OCI-LY7 (cell line): Measurements from ENCODE around the gene OR52I2. TPM values are rescaled to one million over a fixed set of nuclear protein-coding genes. Genes with fewer than 3 reads are reported as not detected.

ENCODE experiments used
- BruUV-seq: library from RNA; stranded (reverse); fragments of 400-500 nt; replicated peaks from 2 replicates; lab custom pipeline; 2021; lab: Mats Ljungman, UMichigan
- CTCF ChIA-PET: fragments of 300-600 bp; sonication (Branson Sonifier 250); formaldehyde crosslinking; loops from one replicate; lab custom pipeline; 2022; ENCODE audit warnings: antibody characterized with exemption; ENCODE audit not compliant: unreplicated experiment; lab: Charles Lee
- POLR2A ChIA-PET: fragments of 300-600 bp; sonication (Branson Sonifier 250); formaldehyde crosslinking; loops from one replicate; lab custom pipeline; 2022; ENCODE audit warnings: antibody characterized with exemption; lab: Charles Lee
- DNase-seq: peaks from one replicate; pipeline ENCODE4 v3.0.0-alpha.2; 2015; ENCODE audit warnings: low spot score
- H2AFZ ChIP-seq: fragments of 200-600 bp; sonication (generic), shearing (Covaris generic); 2 replicates; pipeline ENCODE4 v1.6.1; 2014; ENCODE audit warnings: mild to moderate bottlenecking, antibody characterized with exemption, low read length, moderate library complexity
- H3K27ac ChIP-seq: fragments of 200-600 bp; sonication (generic); 2 replicates; pipeline ENCODE4 v1.5.1; 2014; ENCODE audit warnings: mixed run types, low read depth, mild to moderate bottlenecking, moderate library complexity, low read length, inconsistent platforms; ENCODE audit not compliant: poor library complexity, severe bottlenecking
- H3K36me3 ChIP-seq: fragments of 200-600 bp; sonication (generic); 2 replicates; pipeline ENCODE4 v1.6.1; 2014; ENCODE audit warnings: mild to moderate bottlenecking, antibody characterized with exemption, low read length, moderate library complexity, mixed read lengths; ENCODE audit not compliant: insufficient read depth
- H3K4me1 ChIP-seq: fragments of 200-600 bp; sonication (generic); 2 replicates; pipeline ENCODE4 v1.5.1; 2014; ENCODE audit warnings: mild to moderate bottlenecking, low read length; ENCODE audit not compliant: insufficient read depth, poor library complexity, severe bottlenecking
- H3K4me2 ChIP-seq: fragments of 200-600 bp; sonication (generic); 2 replicates; pipeline ENCODE4 v1.6.1; 2014; ENCODE audit warnings: mild to moderate bottlenecking, low read length
- H3K4me3 ChIP-seq: fragments of 200-600 bp; sonication (generic); 2 replicates; pipeline ENCODE4 v1.5.1; 2014; ENCODE audit warnings: mild to moderate bottlenecking, low read depth, low read length; ENCODE audit not compliant: poor library complexity, severe bottlenecking
- H3K79me2 ChIP-seq: fragments of 200-600 bp; sonication (generic); 2 replicates; pipeline ENCODE4 v1.6.1; 2016; ENCODE audit warnings: low read depth, mild to moderate bottlenecking, low read length, moderate library complexity, mixed read lengths; ENCODE audit not compliant: insufficient read depth
- H3K9me2 ChIP-seq: fragments of 200-600 bp; sonication (generic); 2 replicates; pipeline ENCODE4 v1.6.1; 2016; ENCODE audit warnings: mild to moderate bottlenecking, low read length, mixed read lengths; ENCODE audit not compliant: insufficient read depth
- H3K9me3 ChIP-seq: fragments of 200-600 bp; sonication (generic); 2 replicates; pipeline ENCODE4 v1.6.1; 2014; ENCODE audit warnings: mild to moderate bottlenecking, mixed run types, low read length, mixed read lengths
- H4K20me1 ChIP-seq: fragments of 200-600 bp; sonication (generic); 2 replicates; pipeline ENCODE4 v1.6.1; 2014; ENCODE audit warnings: mild to moderate bottlenecking, antibody characterized with exemption, low read length, moderate library complexity, mixed read lengths; ENCODE audit not compliant: insufficient read depth
- EZH2phosphoT487 ChIP-seq: fragments of 200-600 bp; sonication (generic); IDR thresholded peaks from 2 replicates; pipeline ENCODE4 v1.6.1; 2018; ENCODE audit warnings: low read depth, borderline replicate concordance, mild to moderate bottlenecking, mixed run types, antibody characterized with exemption, low read length, moderate library complexity, mixed read lengths
- intact Hi-C: fragments of 100-400 bp; cut with micrococcal nuclease; formaldehyde crosslinking; loops from one replicate; pipeline ENCODE4 v1.10.0; 2022; ENCODE audit not compliant: unreplicated experiment
- total RNA-seq, 2 experiments: library from RNA; depleted of rRNA in 1 of 2; stranded (reverse); fragments of >200 nt in 1 of 2; shearing (Covaris generic) in 1 of 2; gene quantifications; 2 replicates each; pipeline ENCODE4 v1.2.3, GENCODE V29; 2014 to 2022
- TF ChIP-seq, protein P1 (sequence below): fragments of 200-600 bp; sonication (generic); conservative IDR thresholded peaks from 2 replicates; pipeline ENCODE4 v1.5.1; 2014; ENCODE audit warnings: mild to moderate bottlenecking, antibody characterized with exemption, low read length, moderate library complexity, mixed read lengths

The OR52I2 gene
- total RNA-seq, 2 experiments from 2014 or later, result not detected

DNA sequence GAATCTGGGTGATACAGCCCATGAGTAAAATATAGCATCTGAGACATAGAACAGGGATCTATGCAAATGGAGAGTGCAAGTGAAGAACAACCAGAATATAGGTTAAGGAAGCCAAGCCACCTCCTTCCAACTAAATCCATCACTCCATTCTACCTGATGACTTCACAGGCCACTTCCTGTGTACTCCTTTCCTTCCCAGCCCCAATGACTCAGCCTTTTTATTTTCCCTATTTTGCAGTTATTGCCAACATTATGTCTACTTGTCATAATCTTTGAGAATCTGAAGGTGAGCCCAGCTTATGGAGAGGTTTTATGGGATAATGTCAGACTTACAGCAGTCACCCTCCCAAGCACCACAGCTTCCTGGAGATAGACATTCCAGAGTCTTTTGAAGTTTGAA, 38.0 kb upstream of the OR52I2 start:
- H3K4me1 ChIP-seq, result no peaks in the 10 kb centered on the region
- no peaks in the 10 kb centered on the region for H3K79me2 ChIP-seq
- no peaks in the 10 kb centered on the region for H3K9me2 ChIP-seq
- BruUV-seq, result no TSS peak
- DNase-seq, result no peak
- H3K27ac ChIP-seq, result no peak overlapping the region
- ChIA-PET POLR2A (no interaction called here), CTCF (no interaction called here)
- no peak overlapping the region for H3K4me3 ChIP-seq
- H4K20me1 ChIP-seq, result no peaks in the 10 kb centered on the region
- no peak overlapping the region for H3K4me2 ChIP-seq
- H2AFZ ChIP-seq, result no peak overlapping the region
- no peaks in the 10 kb centered on the region for H3K36me3 ChIP-seq
- TF ChIP-seq, protein P1, sequence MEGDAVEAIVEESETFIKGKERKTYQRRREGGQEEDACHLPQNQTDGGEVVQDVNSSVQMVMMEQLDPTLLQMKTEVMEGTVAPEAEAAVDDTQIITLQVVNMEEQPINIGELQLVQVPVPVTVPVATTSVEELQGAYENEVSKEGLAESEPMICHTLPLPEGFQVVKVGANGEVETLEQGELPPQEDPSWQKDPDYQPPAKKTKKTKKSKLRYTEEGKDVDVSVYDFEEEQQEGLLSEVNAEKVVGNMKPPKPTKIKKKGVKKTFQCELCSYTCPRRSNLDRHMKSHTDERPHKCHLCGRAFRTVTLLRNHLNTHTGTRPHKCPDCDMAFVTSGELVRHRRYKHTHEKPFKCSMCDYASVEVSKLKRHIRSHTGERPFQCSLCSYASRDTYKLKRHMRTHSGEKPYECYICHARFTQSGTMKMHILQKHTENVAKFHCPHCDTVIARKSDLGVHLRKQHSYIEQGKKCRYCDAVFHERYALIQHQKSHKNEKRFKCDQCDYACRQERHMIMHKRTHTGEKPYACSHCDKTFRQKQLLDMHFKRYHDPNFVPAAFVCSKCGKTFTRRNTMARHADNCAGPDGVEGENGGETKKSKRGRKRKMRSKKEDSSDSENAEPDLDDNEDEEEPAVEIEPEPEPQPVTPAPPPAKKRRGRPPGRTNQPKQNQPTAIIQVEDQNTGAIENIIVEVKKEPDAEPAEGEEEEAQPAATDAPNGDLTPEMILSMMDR, result no peak
- no peak for TF ChIP-seq EZH2phosphoT487
- H3K9me3 ChIP-seq, result no peaks in the 10 kb centered on the region
- intact Hi-C loops, result no loop called here

DNA sequence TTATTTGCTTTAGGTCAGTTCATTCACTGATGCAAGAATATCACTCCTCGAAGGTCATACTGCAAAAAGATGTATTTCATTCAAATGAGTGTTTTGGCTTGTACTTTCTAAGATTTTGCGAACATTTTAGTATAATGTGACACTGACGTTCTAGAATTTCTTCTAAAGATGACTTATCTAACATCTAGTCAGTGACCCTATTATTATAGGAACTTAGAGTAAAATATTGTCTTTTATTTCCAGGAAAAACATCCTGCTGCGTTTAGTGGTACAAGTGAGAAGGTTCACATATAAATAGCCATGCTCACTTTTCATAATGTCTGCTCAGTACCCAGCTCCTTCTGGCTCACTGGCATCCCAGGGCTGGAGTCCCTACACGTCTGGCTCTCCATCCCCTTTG, 36.7 kb upstream of the OR52I2 start, which contains the start of gene OR52M1:
OR52M1 (plus strand) TSS at position 301 of the 400 bp plus-strand sequence; CDS start at position 301, 0 bp downstream.
- Histone ChIP-seq H3K4me2 (no peak within 1 kb of the TSS), H3K9me3 (no peaks in the 10 kb centered on the region), H3K4me1 (no peaks in the 10 kb centered on the region), H4K20me1 (no peaks in the 10 kb centered on the region), H3K27ac (no peak within 1 kb of the TSS), H3K36me3 (no peaks in the 10 kb centered on the region), H3K4me3 (no peak within 1 kb of the TSS), H2AFZ (no peak within 1 kb of the TSS), H3K9me2 (no peaks in the 10 kb centered on the region), H3K79me2 (no peaks in the 10 kb centered on the region)
- POLR2A ChIA-PET, result no interaction called here
- TF ChIP-seq, protein P1, result no peak
- no peak for TF ChIP-seq EZH2phosphoT487
- no TSS peak for BruUV-seq
- CTCF ChIA-PET, result no interaction called here
- intact Hi-C loops, result no loop called here
- DNase-seq, result no peak

DNA sequence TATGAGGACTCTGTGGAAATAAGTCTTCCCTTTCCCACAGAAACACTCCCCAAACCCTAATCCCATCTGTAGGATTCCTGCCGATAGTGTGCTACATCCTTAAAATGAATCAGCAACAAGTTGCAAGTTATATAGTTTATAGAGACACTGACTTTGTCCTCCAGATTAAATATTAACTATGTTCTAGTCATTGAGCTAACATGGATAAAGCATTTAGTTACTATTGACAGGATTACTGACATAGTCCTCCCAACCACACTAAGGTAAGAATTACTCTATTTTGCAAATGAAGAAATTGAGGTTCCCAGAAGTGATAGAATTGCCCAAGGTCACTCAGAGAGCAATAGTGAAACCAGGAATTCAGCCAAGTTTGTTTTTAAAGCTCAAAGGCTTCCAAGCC, 34.7 kb upstream of the OR52I2 start:
- Histone ChIP-seq H3K9me2 (no peaks in the 10 kb centered on the region), H2AFZ (no peak overlapping the region), H4K20me1 (no peaks in the 10 kb centered on the region), H3K27ac (no peak overlapping the region), H3K4me1 (no peaks in the 10 kb centered on the region), H3K4me3 (no peak overlapping the region), H3K4me2 (no peak overlapping the region), H3K36me3 (no peaks in the 10 kb centered on the region), H3K9me3 (no peaks in the 10 kb centered on the region), H3K79me2 (no peaks in the 10 kb centered on the region)
- TF ChIP-seq, protein P1, result no peak
- TF ChIP-seq EZH2phosphoT487, result no peak
- DNase-seq, result no peak
- intact Hi-C loops, result no loop called here
- no TSS peak for BruUV-seq
- CTCF ChIA-PET, result no interaction called here
- POLR2A ChIA-PET, result interaction anchor here (0.6 kb wide), 1 partner anchor 219 kb away, joined by 4 read pairs; no protein-coding TSS in a partner anchor
